Gastrocnemius medialis (tissue), 4 donors: ENCODE data around the gene CELSR2. TPM values are rescaled to one million over a fixed set of nuclear protein-coding genes. Genes with fewer than 3 reads are reported as not detected.

Experiments used
- ATAC-seq, 2 donors: fragments of 150-250 bp; one replicate each; pipeline ENCODE4 v1.9.1; 2016
- DNase-seq, 2 donors: peaks; one replicate each; pipeline ENCODE4 v3.0.0-alpha.2; 2019
- H3K27ac ChIP-seq, 4 donors: fragments of 200-600 bp; sonication (generic); 1 replicate in 1 of 4; 2 replicates in 3 of 4; pipeline ENCODE4 v1.5.1; 2016 to 2018; ENCODE audit warnings: mild to moderate bottlenecking in 2 of 4, moderate library complexity in 1 of 4
- H3K27me3 ChIP-seq, 3 donors: fragments of 200-600 bp; sonication (generic) in 2 of 3; 1 replicate in 1 of 3; 2 replicates in 2 of 3; pipeline versions ENCODE4 v1.5.1 to v1.6.0; 2016 to 2019; ENCODE audit warnings: mild to moderate bottlenecking in 1 of 3, moderate library complexity in 1 of 3
- H3K36me3 ChIP-seq, 2 donors: fragments of 200-600 bp; sonication (generic) in 1 of 2; one replicate each; pipeline ENCODE4 v1.5.1; 2017 to 2018
- H3K4me1 ChIP-seq, 2 donors: fragments of 200-600 bp; sonication (generic) in 1 of 2; one replicate each; pipeline ENCODE4 v1.5.1; 2016 to 2017; ENCODE audit warnings: mild to moderate bottlenecking in 2 of 2
- H3K4me3 ChIP-seq, 4 donors: fragments of 200-600 bp; sonication (generic) in 3 of 4; 1 replicate in 1 of 4; 2 replicates in 3 of 4; pipeline ENCODE4 v1.5.1; 2016 to 2019; ENCODE audit warnings: mild to moderate bottlenecking in 2 of 4
- H3K9me3 ChIP-seq, 3 donors: fragments of 200-600 bp; sonication (generic) in 2 of 3; 1 replicate in 1 of 3; 2 replicates in 2 of 3; pipeline ENCODE4 v1.5.1; 2016 to 2019
- CTCF ChIP-seq, 5 experiments: fragments of 450-650 bp in 3 of 5; fragments of 200-600 bp in 2 of 5; sonication (generic) in 2 of 5; IDR thresholded peaks in 4 of 5; conservative IDR thresholded peaks in 1 of 5; 1 replicate in 4 of 5; 2 replicates in 1 of 5; pipeline ENCODE4 v1.5.1; 2016 to 2019; ENCODE audit warnings: antibody characterized with exemption in 5 of 5, mild to moderate bottlenecking in 3 of 5, moderate library complexity in 3 of 5
- POLR2A ChIP-seq, 2 donors: fragments of 450-650 bp; IDR thresholded peaks; one replicate each; pipeline ENCODE4 v1.6.1; 2017; ENCODE audit warnings: antibody characterized with exemption in 2 of 2, mild to moderate bottlenecking in 2 of 2, moderate library complexity in 2 of 2
- in situ Hi-C, 4 donors: fragments of 200-750 bp; cut with MboI; loops; one replicate each; pipeline versions ENCODE4 v1.15.0 to v1.8.0; 2017; ENCODE audit warnings: low sequenced_read_pairs in 4 of 4
- intact Hi-C: fragments of 100-400 bp; cut with DNase I; formaldehyde crosslinking; loops from one replicate; pipeline ENCODE4 v1.15.1; 2023; ENCODE audit warnings: low total_unique reads
- total RNA-seq, 4 donors: library from RNA; depleted of rRNA; stranded (reverse); fragments of >200 nt; gene quantifications; one replicate each; pipeline versions ENCODE4 v1.1.0 to v1.2.3, GENCODE V29; 2016

CELSR2 gene
- total RNA-seq, 4 donors from 2014 or later, result 5.8 to 12.5 (median 7.9) TPM

DNA sequence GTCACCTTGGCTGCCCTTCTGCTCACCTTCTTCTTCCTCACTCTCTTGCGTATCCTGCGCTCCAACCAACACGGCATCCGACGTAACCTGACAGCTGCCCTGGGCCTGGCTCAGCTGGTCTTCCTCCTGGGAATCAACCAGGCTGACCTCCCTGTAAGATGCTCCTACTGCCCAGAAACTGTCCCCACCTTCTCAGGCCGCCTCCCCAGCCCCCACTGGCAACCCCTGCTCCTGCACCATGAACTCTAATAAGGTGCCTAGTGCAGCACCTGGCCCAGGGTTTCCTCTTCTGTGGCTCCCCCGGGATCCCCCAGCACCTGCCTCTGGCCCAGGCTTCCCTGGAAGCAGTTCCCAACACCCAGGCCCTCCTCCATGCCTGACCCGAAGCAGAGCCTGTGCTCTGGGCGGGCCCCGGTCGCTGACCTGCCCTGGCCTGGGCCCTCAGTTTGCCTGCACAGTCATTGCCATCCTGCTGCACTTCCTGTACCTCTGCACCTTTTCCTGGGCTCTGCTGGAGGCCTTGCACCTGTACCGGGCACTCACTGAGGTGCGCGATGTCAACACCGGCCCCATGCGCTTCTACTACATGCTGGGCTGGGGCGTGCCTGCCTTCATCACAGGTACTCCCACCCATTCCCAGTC is 20.8 kb downstream of the CELSR2 start:
- TF ChIP-seq CTCF (IDR thresholded peaks at IDR 0.05 in 4 of 5, conservative IDR thresholded peaks at IDR 0.05 in 1 of 5), result no peak
- no peak for TF ChIP-seq POLR2A (IDR thresholded peaks at IDR 0.05)
- intact Hi-C loops (no loop called here), in situ Hi-C loops (loop anchor here in 2 of 4 donors (10.0 kb wide), 2 partner anchors 135 to 265 kb away; partner anchors contain the start of gene GPR61 (in 1 of the 2))
- Histone ChIP-seq H3K27ac (no peak overlapping the region), H3K27me3 (no peaks in the 10 kb centered on the region), H3K4me3 (no peak overlapping the region), H3K36me3 (no peaks in the 10 kb centered on the region), H3K9me3 (no peaks in the 10 kb centered on the region), H3K4me1 (peaks cover 7 to 13% of the 10 kb centered on the region in 2 donors)
- no peak for DNase-seq
- ATAC-seq, result no peak

GRCh38 chr1:109270623-109271317 is 21.4 kb downstream of the CELSR2 start:
- peaks cover 10 to 20% of the 10 kb centered on the region in 2 donors for H3K4me1 ChIP-seq
- no peak overlapping the region for H3K4me3 ChIP-seq
- in situ Hi-C loops (loop anchor here in 1 of 4 donors (10.0 kb wide), 1 partner anchor 264 kb away; the partner anchor contains the start of gene GPR61), intact Hi-C loops (no loop called here)
- H3K36me3 ChIP-seq, result no peaks in the 10 kb centered on the region
- H3K27me3 ChIP-seq, result no peaks in the 10 kb centered on the region
- H3K9me3 ChIP-seq, result no peaks in the 10 kb centered on the region
- TF ChIP-seq POLR2A (IDR thresholded peaks at IDR 0.05) (no peak), CTCF (IDR thresholded peaks at IDR 0.05 in 4 of 5, conservative IDR thresholded peaks at IDR 0.05 in 1 of 5) (no peak)
- DNase-seq (no peak), ATAC-seq (no peak)
- no peak overlapping the region for H3K27ac ChIP-seq

DNA sequence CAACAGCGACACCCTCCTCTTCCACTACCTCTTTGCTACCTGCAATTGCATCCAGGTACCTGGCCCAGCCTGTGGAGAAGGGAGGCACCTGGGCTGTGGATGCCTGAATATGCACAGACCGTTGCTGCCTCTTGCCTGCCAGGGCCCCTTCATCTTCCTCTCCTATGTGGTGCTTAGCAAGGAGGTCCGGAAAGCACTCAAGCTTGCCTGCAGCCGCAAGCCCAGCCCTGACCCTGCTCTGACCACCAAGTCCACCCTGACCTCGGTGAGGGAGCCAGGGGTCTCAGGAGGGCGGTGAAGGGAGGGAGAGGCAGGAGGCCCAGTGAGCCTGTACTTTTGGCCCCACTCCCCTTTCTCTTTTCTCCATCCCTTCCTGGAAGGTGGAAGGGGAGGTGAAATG is 22.1 kb downstream of the CELSR2 start:
- DNase-seq, result no peak
- Histone ChIP-seq H3K9me3 (no peaks in the 10 kb centered on the region), H3K36me3 (no peaks in the 10 kb centered on the region), H3K4me1 (peaks cover 10 to 22% of the 10 kb centered on the region in 2 donors), H3K27ac (no peak overlapping the region), H3K27me3 (no peaks in the 10 kb centered on the region), H3K4me3 (no peak overlapping the region)
- ATAC-seq, result no peak
- in situ Hi-C loops, result loop anchor here in 1 of 4 donors (10.0 kb wide), 1 partner anchor 263 kb away; the partner anchor contains the start of gene GPR61
- intact Hi-C loops, result no loop called here
- TF ChIP-seq POLR2A (IDR thresholded peaks at IDR 0.05) (no peak), CTCF (IDR thresholded peaks at IDR 0.05 in 4 of 5, conservative IDR thresholded peaks at IDR 0.05 in 1 of 5) (no peak)

DNA sequence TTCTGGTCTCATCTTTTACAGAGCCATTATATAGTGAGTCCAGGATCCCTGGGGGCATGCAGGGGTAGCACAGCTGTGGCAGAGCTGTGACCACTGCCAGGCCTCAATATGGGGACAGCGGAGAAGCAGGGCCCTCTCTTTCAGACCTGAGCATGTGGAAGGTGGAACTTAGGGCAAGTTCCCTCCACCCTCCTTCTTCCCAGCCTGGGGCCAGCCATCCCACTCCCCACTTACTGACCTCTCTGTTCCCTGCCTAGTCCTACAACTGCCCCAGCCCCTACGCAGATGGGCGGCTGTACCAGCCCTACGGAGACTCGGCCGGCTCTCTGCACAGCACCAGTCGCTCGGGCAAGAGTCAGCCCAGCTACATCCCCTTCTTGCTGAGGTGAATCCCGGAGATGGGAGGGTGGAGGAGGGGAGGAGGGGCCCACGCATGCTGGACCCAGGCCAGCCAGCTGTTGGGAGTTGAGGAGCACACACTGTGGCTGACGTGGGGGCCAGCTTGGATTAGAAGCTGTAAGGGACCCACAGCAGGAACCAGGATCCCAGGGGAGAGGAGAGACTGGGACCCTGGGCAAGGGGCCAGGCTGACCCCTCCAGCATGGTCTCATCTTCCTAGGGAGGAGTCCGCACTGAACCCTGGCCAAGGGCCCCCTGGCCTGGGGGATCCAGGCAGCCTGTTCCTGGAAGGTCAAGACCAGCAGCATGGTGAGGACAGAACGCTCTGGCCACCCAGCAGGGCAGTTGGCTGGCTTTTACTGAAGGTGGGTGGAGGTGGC is 22.9 kb downstream of the CELSR2 start:
- Histone ChIP-seq H3K36me3 (no peaks in the 10 kb centered on the region), H3K9me3 (no peaks in the 10 kb centered on the region), H3K4me1 (peaks cover 10 to 25% of the 10 kb centered on the region in 2 donors), H3K27me3 (no peaks in the 10 kb centered on the region), H3K27ac (peak overlapping the region in 2 of 4 donors; percentile 21 to 62), H3K4me3 (no peak overlapping the region)
- TF ChIP-seq POLR2A (IDR thresholded peaks at IDR 0.05) (no peak), CTCF (IDR thresholded peaks at IDR 0.05 in 4 of 5, conservative IDR thresholded peaks at IDR 0.05 in 1 of 5) (no peak)
- no peak for DNase-seq
- intact Hi-C loops (no loop called here), in situ Hi-C loops (loop anchor here in 1 of 4 donors (10.0 kb wide), 1 partner anchor 263 kb away; the partner anchor contains the start of gene GPR61)
- ATAC-seq, result no peak
